OCI-LY3 (cell line): ENCODE data around the gene CLMN.
"Not testable (repeated sequence)": the region's sequence is repeated elsewhere in the genome, so short reads cannot be mapped to it uniquely, and the experiment has no call there.

ENCODE experiments used
- CTCF ChIP-seq: fragments of 200-600, 300-600 bp; sonication (generic); IDR thresholded peaks from 2 replicates; pipeline ENCODE4 v1.5.1; 2014; ENCODE audit warnings: antibody characterized with exemption, low read length, low read depth
- EZH2phosphoT487 ChIP-seq: fragments of 200-600 bp; shearing (Covaris generic); IDR thresholded peaks from 2 replicates; pipeline ENCODE4 v1.6.1; 2018; ENCODE audit warnings: antibody characterized with exemption, mixed run types, low read depth

GRCh38 chr14:95201745-95202144, 118.0 kb downstream of the CLMN start:
- TF ChIP-seq CTCF, EZH2phosphoT487: not testable (repeated sequence)
